OCI-LY1 (cell line): ENCODE results near the gene C15orf61.

Source experiments
- H2AFZ ChIP-seq: fragments of 200-600 bp; sonication (generic), shearing (Covaris generic); 2 replicates; pipeline ENCODE4 v1.6.0; 2014; ENCODE audit warnings: antibody characterized with exemption, mild to moderate bottlenecking, low read length
- H3F3A ChIP-seq: fragments of 200-600 bp; sonication (generic), shearing (Covaris generic); 2 replicates; pipeline ENCODE4 v1.6.0; 2014; ENCODE audit warnings: mild to moderate bottlenecking, antibody characterized with exemption, low read length, moderate library complexity; ENCODE audit not compliant: insufficient read depth
- H3K27ac ChIP-seq: fragments of 200-600 bp; sonication (generic); 2 replicates; pipeline ENCODE4 v1.5.1; 2014; ENCODE audit warnings: low read length, mixed run types, mild to moderate bottlenecking, low read depth; ENCODE audit not compliant: poor library complexity, severe bottlenecking
- H3K27me3 ChIP-seq: fragments of 200-600 bp; sonication (generic); 2 replicates; pipeline ENCODE4 v1.6.0; 2014; ENCODE audit warnings: antibody characterized with exemption, mild to moderate bottlenecking, low read length, moderate library complexity; ENCODE audit not compliant: insufficient read depth
- H3K36me3 ChIP-seq: fragments of 200-600 bp; sonication (generic); 2 replicates; pipeline ENCODE4 v1.6.1; 2014; ENCODE audit warnings: mild to moderate bottlenecking, antibody characterized with exemption, low read length, moderate library complexity, mixed read lengths; ENCODE audit not compliant: insufficient read depth
- H3K4me1 ChIP-seq: fragments of 200-600 bp; sonication (generic); 2 replicates; pipeline ENCODE4 v1.5.1; 2014; ENCODE audit warnings: mild to moderate bottlenecking, low read length, moderate library complexity; ENCODE audit not compliant: insufficient read depth, severe bottlenecking
- H3K4me2 ChIP-seq: fragments of 200-600 bp; sonication (generic), shearing (Covaris generic); 2 replicates; pipeline ENCODE4 v1.6.1; 2014; ENCODE audit warnings: low read length
- H3K4me3 ChIP-seq: fragments of 200-600 bp; sonication (generic); 2 replicates; pipeline ENCODE4 v1.5.1; 2014; ENCODE audit warnings: low read length, low read depth, mild to moderate bottlenecking, mixed read lengths; ENCODE audit not compliant: poor library complexity, severe bottlenecking
- H3K79me2 ChIP-seq: fragments of 200-600 bp; shearing (Covaris generic); 2 replicates; pipeline ENCODE4 v1.6.1; 2016; ENCODE audit warnings: mixed run types, low read length, mixed read lengths; ENCODE audit not compliant: insufficient read depth
- H3K9ac ChIP-seq: fragments of 200-600 bp; sonication (generic), shearing (Covaris generic); 2 replicates; pipeline ENCODE4 v1.6.1; 2014; ENCODE audit warnings: mild to moderate bottlenecking, low read length, mixed read lengths
- H3K9me2 ChIP-seq: fragments of 200-600 bp; sonication (generic), shearing (Covaris generic); 2 replicates; pipeline ENCODE4 v1.6.1; 2014; ENCODE audit warnings: low read depth, mild to moderate bottlenecking, low read length, mixed read lengths
- H3K9me3 ChIP-seq: fragments of 200-600 bp; shearing (Covaris generic); 2 replicates; pipeline ENCODE4 v1.6.1; 2014; ENCODE audit warnings: low read length, mixed read lengths
- H4K20me1 ChIP-seq: fragments of 200-600 bp; sonication (generic), shearing (Covaris generic); 2 replicates; pipeline ENCODE4 v1.6.0; 2016; ENCODE audit warnings: mild to moderate bottlenecking, low read length; ENCODE audit not compliant: insufficient read depth
- CTCF ChIP-seq: fragments of 200-600 bp; sonication (generic), shearing (Covaris generic); IDR thresholded peaks from 2 replicates; pipeline ENCODE4 v1.5.1; 2017; ENCODE audit warnings: mild to moderate bottlenecking, antibody characterized with exemption, low read length, moderate library complexity, mixed read lengths
- EZH2 ChIP-seq: fragments of 200-600 bp; sonication (generic), shearing (Covaris generic); IDR thresholded peaks from 2 replicates; pipeline ENCODE4 v1.8.0; 2017; ENCODE audit warnings: borderline replicate concordance, mixed run types, mild to moderate bottlenecking, antibody characterized with exemption, low read length, moderate library complexity, mixed read lengths

C15orf61 gene

GRCh38 chr15:67542420-67543347 lies 21.8 kb downstream of the C15orf61 start, which contains the start of gene MAP2K5:
MAP2K5 (plus strand) TSS chr15:67542703; CDS start chr15:67543336, 633 bp downstream.
- no peaks in the 10 kb centered on the region for H4K20me1 ChIP-seq
- H3K4me1 ChIP-seq, result peaks cover 65% of the 10 kb centered on the region
- H3K9me3 ChIP-seq, result no peaks in the 10 kb centered on the region
- H3F3A ChIP-seq, result peaks cover 3% of the 10 kb centered on the region; the same call in 1 of the 2 replicates
- H3K9ac ChIP-seq, result peak within 1 kb of the TSS; percentile 87
- peak within 1 kb of the TSS; percentile 84 for H3K27ac ChIP-seq
- H2AFZ ChIP-seq, result no peak within 1 kb of the TSS
- no peaks in the 10 kb centered on the region for H3K27me3 ChIP-seq
- H3K4me3 ChIP-seq, result peak within 1 kb of the TSS; percentile 84
- H3K79me2 ChIP-seq, result no peaks in the 10 kb centered on the region
- H3K9me2 ChIP-seq, result no peaks in the 10 kb centered on the region
- peaks cover 11% of the 10 kb centered on the region; the same call in 1 of the 2 replicates for H3K36me3 ChIP-seq
- peak within 1 kb of the TSS; percentile 82 for H3K4me2 ChIP-seq
- no peak for TF ChIP-seq EZH2
- TF ChIP-seq CTCF, result no peak

- H3K36me3 ChIP-seq, result peaks cover 15% of the 10 kb centered on the region; the same call in 1 of the 2 replicates
- H4K20me1 ChIP-seq, result no peaks in the 10 kb centered on the region
- H3K9ac ChIP-seq, result peak overlapping the region; percentile 87
- no peaks in the 10 kb centered on the region for H3K79me2 ChIP-seq
- H3K4me2 ChIP-seq, result peak overlapping the region; percentile 82
- H3K9me2 ChIP-seq, result no peaks in the 10 kb centered on the region
- peak overlapping the region; percentile 84 for H3K4me3 ChIP-seq
- no peak overlapping the region for H2AFZ ChIP-seq
- H3F3A ChIP-seq, result peaks cover 3% of the 10 kb centered on the region; the same call in 1 of the 2 replicates
- H3K9me3 ChIP-seq, result no peaks in the 10 kb centered on the region
- H3K27me3 ChIP-seq, result no peaks in the 10 kb centered on the region
- H3K4me1 ChIP-seq, result peaks cover 71% of the 10 kb centered on the region
- peak overlapping the region; percentile 84 for H3K27ac ChIP-seq
- TF ChIP-seq EZH2 (no peak), CTCF (no peak)
Measured at GRCh38 chr15:67543348-67543718, 22.4 kb downstream of the C15orf61 start.

- peak overlapping the region; percentile 84 for H3K27ac ChIP-seq
- H3K4me1 ChIP-seq, result peaks cover 80% of the 10 kb centered on the region
- peaks cover 6% of the 10 kb centered on the region; the same call in 1 of the 2 replicates for H3K79me2 ChIP-seq
Measured at GRCh38 chr15:67544475-67544874, 23.5 kb downstream of the C15orf61 start.

More at GRCh38 chr15:67544475-67544874, 23.5 kb downstream of the C15orf61 start:
- H2AFZ ChIP-seq, result no peak overlapping the region
- peaks cover 15% of the 10 kb centered on the region; the same call in 1 of the 2 replicates for H3K36me3 ChIP-seq
- peak overlapping the region; percentile 84 for H3K4me3 ChIP-seq
- peak overlapping the region; percentile 82 for H3K4me2 ChIP-seq
- H4K20me1 ChIP-seq, result no peaks in the 10 kb centered on the region
- H3K9ac ChIP-seq, result peak overlapping the region; percentile 87; the same call in 1 of the 2 replicates
- peaks cover 3% of the 10 kb centered on the region; the same call in 1 of the 2 replicates for H3F3A ChIP-seq
- H3K9me2 ChIP-seq, result no peaks in the 10 kb centered on the region
- no peaks in the 10 kb centered on the region for H3K27me3 ChIP-seq
- TF ChIP-seq CTCF (no peak), EZH2 (no peak)
- H3K9me3 ChIP-seq, result no peaks in the 10 kb centered on the region
